Suprapubic skin (tissue), 4 donors: Measurements from ENCODE around the gene FNIP1.

Experiments
- EP300 ChIP-seq: sonication (generic); formaldehyde crosslinking; IDR thresholded peaks from one replicate; pipeline ENCODE4 v1.6.1; 2017; ENCODE audit warnings: antibody characterized with exemption
- POLR2A ChIP-seq, 2 donors: fragments of 450-650 bp; IDR thresholded peaks; one replicate each; pipeline ENCODE4 v1.6.1; 2017; ENCODE audit warnings: antibody characterized with exemption in 2 of 2, mild to moderate bottlenecking in 2 of 2, moderate library complexity in 2 of 2
- POLR2AphosphoS5 ChIP-seq, 3 donors: sonication (generic); formaldehyde crosslinking; IDR thresholded peaks; one replicate each; pipeline ENCODE4 v1.6.1; 2017; ENCODE audit warnings: antibody characterized with exemption in 3 of 3
- TF ChIP-seq, protein P1 (sequence below), 2 donors: fragments of 200-600 bp in 1 of 2; fragments of 450-650 bp in 1 of 2; sonication (generic) in 1 of 2; IDR thresholded peaks; one replicate each; pipeline ENCODE4 v1.5.1; 2016 to 2019; ENCODE audit warnings: antibody characterized with exemption in 2 of 2, mild to moderate bottlenecking in 1 of 2, moderate library complexity in 1 of 2

DNA sequence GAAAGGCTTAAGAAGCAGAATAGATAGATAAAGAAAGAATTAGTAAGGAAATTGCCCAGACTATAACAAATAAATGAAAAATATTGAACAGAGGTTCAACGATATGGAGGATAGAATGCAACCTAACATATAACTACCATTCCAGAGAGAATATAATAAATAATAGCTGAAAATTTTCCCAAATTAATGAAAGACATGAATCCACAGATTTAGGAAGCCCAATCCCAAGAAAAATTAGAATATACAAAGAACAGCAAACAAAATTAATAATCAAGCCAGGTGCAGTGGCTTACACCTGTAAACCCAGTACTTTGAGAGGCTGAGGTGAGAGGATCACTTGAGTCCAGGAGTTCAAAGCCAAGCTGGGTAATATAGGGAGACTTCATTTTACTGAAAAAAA is 27.8 kb upstream of the FNIP1 start:
- TF ChIP-seq, protein P1, sequence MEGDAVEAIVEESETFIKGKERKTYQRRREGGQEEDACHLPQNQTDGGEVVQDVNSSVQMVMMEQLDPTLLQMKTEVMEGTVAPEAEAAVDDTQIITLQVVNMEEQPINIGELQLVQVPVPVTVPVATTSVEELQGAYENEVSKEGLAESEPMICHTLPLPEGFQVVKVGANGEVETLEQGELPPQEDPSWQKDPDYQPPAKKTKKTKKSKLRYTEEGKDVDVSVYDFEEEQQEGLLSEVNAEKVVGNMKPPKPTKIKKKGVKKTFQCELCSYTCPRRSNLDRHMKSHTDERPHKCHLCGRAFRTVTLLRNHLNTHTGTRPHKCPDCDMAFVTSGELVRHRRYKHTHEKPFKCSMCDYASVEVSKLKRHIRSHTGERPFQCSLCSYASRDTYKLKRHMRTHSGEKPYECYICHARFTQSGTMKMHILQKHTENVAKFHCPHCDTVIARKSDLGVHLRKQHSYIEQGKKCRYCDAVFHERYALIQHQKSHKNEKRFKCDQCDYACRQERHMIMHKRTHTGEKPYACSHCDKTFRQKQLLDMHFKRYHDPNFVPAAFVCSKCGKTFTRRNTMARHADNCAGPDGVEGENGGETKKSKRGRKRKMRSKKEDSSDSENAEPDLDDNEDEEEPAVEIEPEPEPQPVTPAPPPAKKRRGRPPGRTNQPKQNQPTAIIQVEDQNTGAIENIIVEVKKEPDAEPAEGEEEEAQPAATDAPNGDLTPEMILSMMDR (IDR thresholded peaks at IDR 0.05) = no peak
- TF ChIP-seq EP300 (no peak), POLR2A (IDR thresholded peaks at IDR 0.05) (no peak), POLR2AphosphoS5 (IDR thresholded peaks at IDR 0.05) (no peak)
